HepG2 (cell line): ENCODE results near the gene OGFR. TPM values are rescaled to one million over a fixed set of nuclear protein-coding genes. Genes with fewer than 3 reads are reported as not detected.

Experiments
- ATF1 ChIP-seq: IDR thresholded peaks from 2 replicates; pipeline ENCODE4 v1.6.1; 2016; ENCODE audit warnings: mild to moderate bottlenecking, control low read depth
- BRCA1 ChIP-seq: sonication (generic); formaldehyde crosslinking; IDR thresholded peaks from 2 replicates; pipeline ENCODE4 v1.4.0; 2020; ENCODE audit warnings: missing genetic modification reagents
- CHD4 ChIP-seq: fragments of 200-600 bp; sonication (generic); IDR thresholded peaks from 2 replicates; pipeline ENCODE4 v1.7.0; 2017; ENCODE audit warnings: mild to moderate bottlenecking, low read length, borderline replicate concordance
- EED ChIP-seq: sonication (generic); formaldehyde crosslinking; IDR thresholded peaks from 2 replicates; pipeline ENCODE4 v1.5.0; 2020; ENCODE audit warnings: mild to moderate bottlenecking, missing genetic modification reagents
- FOXA1 ChIP-seq, 2 experiments: fragments of 450-650 bp in 1 of 2; sonication (generic) in 1 of 2; formaldehyde crosslinking in 1 of 2; IDR thresholded peaks; 2 replicates each; pipeline versions ENCODE4 v1.4.0 to v1.6.1; 2016 to 2020; ENCODE audit warnings: missing genetic modification reagents in 1 of 2
- FOXC1 ChIP-seq: sonication (generic); formaldehyde crosslinking; IDR thresholded peaks from 2 replicates; pipeline ENCODE4 v1.8.0; 2022; ENCODE audit warnings: mild to moderate bottlenecking, missing genetic modification reagents, borderline replicate concordance
- HNRNPLL ChIP-seq: fragments of 200-400 bp; formaldehyde crosslinking; IDR thresholded peaks from 2 replicates; pipeline ENCODE4 v1.6.1; 2017; ENCODE audit warnings: mild to moderate bottlenecking, low read depth, low read length; ENCODE audit not compliant: poor library complexity, severe bottlenecking
- HOMEZ ChIP-seq: IDR thresholded peaks from 2 replicates; pipeline ENCODE4 v1.6.1; 2016; ENCODE audit warnings: low read depth
- IRF1 ChIP-seq: sonication (generic); formaldehyde crosslinking; IDR thresholded peaks from 2 replicates; pipeline ENCODE4 v1.4.0; 2020; ENCODE audit warnings: low read depth, mild to moderate bottlenecking, missing genetic modification reagents
- JUND ChIP-seq: sonication (generic); formaldehyde crosslinking; IDR thresholded peaks from 2 replicates; pipeline ENCODE4 v1.8.0; 2022; ENCODE audit warnings: mild to moderate bottlenecking, missing genetic modification reagents
- MAX ChIP-seq: IDR thresholded peaks from 2 replicates; pipeline ENCODE4 v1.6.1; 2012; ENCODE audit warnings: inconsistent platforms
- PREB ChIP-seq: sonication (generic); formaldehyde crosslinking; IDR thresholded peaks from 2 replicates; pipeline ENCODE4 v1.4.0; 2020; ENCODE audit warnings: missing genetic modification reagents
- SIN3B ChIP-seq: fragments of 150-350 bp; IDR thresholded peaks from 2 replicates; pipeline ENCODE4 v1.6.1; 2014; ENCODE audit warnings: low read length
- SOX5 ChIP-seq: IDR thresholded peaks from 2 replicates; pipeline ENCODE4 v1.6.1; 2016; ENCODE audit warnings: borderline replicate concordance
- ZBTB38 ChIP-seq: sonication (generic); formaldehyde crosslinking; IDR thresholded peaks from 2 replicates; pipeline ENCODE4 v1.5.1; 2020; ENCODE audit warnings: mild to moderate bottlenecking, missing genetic modification reagents
- ZNF451 ChIP-seq: sonication (generic); formaldehyde crosslinking; IDR thresholded peaks from 2 replicates; pipeline ENCODE4 v1.5.0; 2020; ENCODE audit warnings: mild to moderate bottlenecking, missing genetic modification reagents
- ZNF510 ChIP-seq: sonication (generic); formaldehyde crosslinking; IDR thresholded peaks from 2 replicates; pipeline ENCODE4 v1.4.0; 2020; ENCODE audit warnings: low read depth, mild to moderate bottlenecking, missing genetic modification reagents
- ZNF572 ChIP-seq: sonication (generic); formaldehyde crosslinking; IDR thresholded peaks from 2 replicates; pipeline ENCODE4 v1.5.1; 2020; ENCODE audit warnings: mild to moderate bottlenecking, missing genetic modification reagents
- ZNF646 ChIP-seq: sonication (generic); formaldehyde crosslinking; IDR thresholded peaks from 2 replicates; pipeline ENCODE4 v1.9.0; 2021; ENCODE audit warnings: mild to moderate bottlenecking, missing genetic modification reagents
- ZNF740 ChIP-seq: sonication (generic); formaldehyde crosslinking; IDR thresholded peaks from 2 replicates; pipeline ENCODE4 v1.4.0; 2020; ENCODE audit warnings: missing genetic modification reagents
- ZNF777 ChIP-seq: sonication (generic); formaldehyde crosslinking; IDR thresholded peaks from 2 replicates; pipeline ENCODE4 v1.4.0; 2020; ENCODE audit warnings: missing genetic modification reagents
- polyA plus RNA-seq, 8 experiments: library from polyadenylated mRNA; depleted of rRNA in 3 of 8; stranded (reverse) in 7 of 8; unstranded in 1 of 8; fragments of >200 nt; fragmentation: Illumina TruSeq in 4 of 8; extraction: Trizol in 4 of 8; gene quantifications; 2 replicates each; pipeline versions ENCODE4 v1.2.1 to v1.2.3, GENCODE V29; 2011 to 2016; ENCODE audit warnings: low read depth in 4 of 8, missing spikeins in 1 of 8, mixed read lengths in 1 of 8; ENCODE audit not compliant: insufficient read depth in 1 of 8
- total RNA-seq, 5 experiments: library from RNA; depleted of rRNA; stranded (reverse); fragments of >200 nt; fragmentation: Illumina TruSeq; extraction: Trizol; gene quantifications; 2 replicates each; pipeline ENCODE4 v1.2.3, GENCODE V29; 2016; ENCODE audit warnings: low read depth in 1 of 5

The OGFR gene
- total and polyA plus RNA-seq, 2 of the 13 experiments (the other 11 are each of a cell fraction or from before 2014, with no cell fraction given), result 47.7 to 81.8 TPM

- TF ChIP-seq BRCA1 (CRISPR knock-in tag) (no peak), ZNF646 (CRISPR knock-in tag) (no peak), EED (CRISPR knock-in tag) (no peak; the same call in 1 of the 2 replicates), ZNF510 (CRISPR knock-in tag) (no peak), FOXA1 (IDR thresholded peaks at IDR 0.05) (no peak), FOXA1 (CRISPR knock-in tag; IDR thresholded peaks at IDR 0.05) (no peak), ATF1 (CRISPR knock-in tag) (no peak), PREB (CRISPR knock-in tag) (no peak; the same call in 1 of the 2 replicates), ZNF451 (CRISPR knock-in tag) (peak; percentile 70; the same call in 1 of the 2 replicates), HOMEZ (CRISPR knock-in tag) (no peak), JUND (CRISPR knock-in tag) (0 out of 2 replicates have a peak, but pooled peaks have one; percentile 28), FOXC1 (CRISPR knock-in tag) (peak; percentile 56; the same call in 1 of the 2 replicates), ZNF740 (CRISPR knock-in tag) (peak; percentile 82; the same call in 1 of the 2 replicates), SIN3B (no peak), IRF1 (CRISPR knock-in tag) (peak; percentile 100), ZNF777 (CRISPR knock-in tag) (no peak), ZNF572 (CRISPR knock-in tag) (no peak), CHD4 (no peak), ZBTB38 (CRISPR knock-in tag) (peak; percentile 81), MAX (peak; percentile 80), SOX5 (CRISPR knock-in tag) (no peak), HNRNPLL (no peak)
These were observed at the start of gene OGFR (continued) for GRCh38 chr20:62804627-62805154.
